Hindlimb muscle (tissue), 1 donor: Measurements from ENCODE around the gene BLOC1S4. TPM values are rescaled to one million over a fixed set of nuclear protein-coding genes. Genes with fewer than 3 reads are reported as not detected.

Experiments
- polyA plus RNA-seq: library from polyadenylated mRNA; unstranded; fragments of 120-200 nt; gene quantifications from one replicate; pipeline ENCODE4 v1.2.1, GENCODE V29; 2013; ENCODE audit not compliant: insufficient read length

The BLOC1S4 gene
- polyA plus RNA-seq, 1 donor = 8.5 TPM

Other genes with a start within 250 kb of the BLOC1S4 start
- gene PPP2R2C, start 243.6 kb upstream of the BLOC1S4 start, polyA plus RNA-seq = 0.45 TPM
- gene MAN2B2, start 141.0 kb upstream of the BLOC1S4 start, polyA plus RNA-seq = 8.9 TPM
- gene MRFAP1, start 75.5 kb upstream of the BLOC1S4 start, polyA plus RNA-seq = 227 TPM
- 1.8 TPM for gene S100P, start 22.3 kb upstream of the BLOC1S4 start, polyA plus RNA-seq
- 49.7 TPM for gene MRFAP1L1, start 6.3 kb upstream of the BLOC1S4 start, polyA plus RNA-seq
- gene KIAA0232, start 66.6 kb downstream of the BLOC1S4 start, polyA plus RNA-seq = 17.2 TPM
- 46.0 TPM for gene TBC1D14, start 193.7 kb downstream of the BLOC1S4 start, polyA plus RNA-seq